ENCODE results near the gene EPHB3. TPM values are rescaled to one million over a fixed set of nuclear protein-coding genes. Genes with fewer than 3 reads are reported as not detected.

The EPHB3 gene
- total RNA-seq, 2 donors from 2014 or later = 0.11 TPM; not detected in 1

DNA sequence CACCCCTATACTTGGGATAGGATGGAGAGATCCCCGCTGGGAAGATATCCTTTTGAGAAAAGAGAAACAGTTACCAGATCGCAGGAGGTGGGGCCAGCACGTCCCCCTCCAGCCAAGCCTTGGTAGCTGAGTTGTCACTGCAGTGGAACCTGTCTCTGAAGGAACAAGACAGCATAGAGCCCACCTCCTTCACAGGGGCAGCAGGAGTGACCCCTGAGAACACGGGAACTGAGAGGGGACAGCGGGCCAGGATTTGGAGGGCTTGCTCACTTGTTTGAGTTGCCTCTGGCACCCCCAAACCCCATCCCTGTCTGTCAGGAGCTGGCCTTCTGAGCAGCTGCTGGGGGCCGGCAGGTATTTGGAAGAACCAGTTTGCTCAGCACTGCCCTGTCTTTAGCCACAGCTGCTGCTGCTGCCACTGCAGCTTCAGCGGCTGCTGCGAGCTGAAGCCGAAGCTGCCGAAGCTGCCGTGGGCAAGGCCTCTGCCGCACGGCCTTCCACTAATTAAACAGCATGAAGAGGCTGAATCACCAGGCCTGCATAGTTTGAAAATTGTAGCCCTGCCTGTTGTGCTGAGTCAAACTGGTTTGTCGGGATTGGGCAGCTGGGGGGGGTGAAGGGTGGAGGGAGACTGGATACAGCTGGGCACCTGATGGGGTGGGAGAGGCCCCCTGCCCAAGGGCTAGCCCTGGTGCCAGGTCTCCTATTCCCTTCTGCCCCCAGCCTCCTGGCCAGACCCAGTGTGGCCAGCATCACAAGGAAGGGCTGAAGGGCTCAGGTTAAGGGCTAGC, 4.0 kb downstream of the EPHB3 start:
- Mint-ChIP-seq H3K27ac (no peak overlapping the region), H3K9me3 (no peaks in the 10 kb centered on the region), H3K4me1 (peaks cover 6% of the 10 kb centered on the region), H3K27me3 (peaks cover 16% of the 10 kb centered on the region), H3K4me3 (no peak overlapping the region), H3K36me3 (ENCODE audit: low read depth) (no peaks in the 10 kb centered on the region)
- ATAC-seq (replicated peaks) = no peak

- no peaks in the 10 kb centered on the region for H3K9me3 Mint-ChIP-seq
- no peak for ATAC-seq (replicated peaks)
- H3K27ac Mint-ChIP-seq = no peak overlapping the region
- no peaks in the 10 kb centered on the region for H3K36me3 Mint-ChIP-seq (ENCODE audit: low read depth)
- H3K27me3 Mint-ChIP-seq = peaks cover 17% of the 10 kb centered on the region
- no peaks in the 10 kb centered on the region for H3K4me1 Mint-ChIP-seq
- no peak overlapping the region for H3K4me3 Mint-ChIP-seq
These were observed 5.1 kb downstream of the EPHB3 start for GRCh38 chr3:184566441-184567414.

DNA sequence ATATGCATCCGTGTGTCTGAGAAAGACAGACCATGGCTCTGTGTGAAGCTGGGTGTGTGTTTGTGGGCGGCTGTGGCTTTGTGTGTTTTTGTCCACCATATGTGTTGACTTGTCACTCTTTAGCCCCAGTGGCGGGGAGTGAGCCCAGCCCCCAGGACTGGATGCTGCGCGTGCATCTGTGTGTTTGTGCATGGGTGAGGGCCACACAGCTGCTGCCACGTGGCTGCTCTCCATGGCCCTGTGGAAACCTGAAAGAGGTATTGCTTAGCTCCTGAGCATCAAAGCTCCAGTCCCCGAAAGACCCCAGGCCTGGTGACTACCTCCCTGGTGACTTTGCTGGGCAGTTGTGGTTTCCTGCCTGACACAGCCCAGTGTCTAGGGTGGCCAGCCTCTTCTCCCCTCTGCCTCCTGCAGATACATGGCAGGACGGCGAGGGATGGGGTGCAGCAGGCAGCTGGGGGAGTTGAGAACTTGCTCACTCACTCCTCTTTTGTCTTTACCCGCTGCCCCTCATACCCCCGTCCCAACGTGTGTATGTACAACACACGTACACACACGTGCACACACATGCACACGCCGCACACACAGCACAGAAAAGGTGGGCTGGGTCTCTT, 6.5 kb downstream of the EPHB3 start:
- H3K36me3 Mint-ChIP-seq (ENCODE audit: low read depth) = no peaks in the 10 kb centered on the region
- peaks cover 18% of the 10 kb centered on the region for H3K27me3 Mint-ChIP-seq
- H3K9me3 Mint-ChIP-seq = no peaks in the 10 kb centered on the region
- H3K27ac Mint-ChIP-seq = no peak overlapping the region
- no peaks in the 10 kb centered on the region for H3K4me1 Mint-ChIP-seq
- H3K4me3 Mint-ChIP-seq = peak overlapping the region; percentile 37
- no peak for ATAC-seq (replicated peaks)

- H3K27me3 Mint-ChIP-seq = peaks cover 18% of the 10 kb centered on the region
- H3K4me3 Mint-ChIP-seq = peak overlapping the region; percentile 37
- no peak overlapping the region for H3K27ac Mint-ChIP-seq
- H3K9me3 Mint-ChIP-seq = no peaks in the 10 kb centered on the region
- no peak for ATAC-seq (replicated peaks)
- H3K36me3 Mint-ChIP-seq (ENCODE audit: low read depth) = no peaks in the 10 kb centered on the region
- no peaks in the 10 kb centered on the region for H3K4me1 Mint-ChIP-seq
These were observed 7.0 kb downstream of the EPHB3 start for GRCh38 chr3:184568560-184568923.

DNA sequence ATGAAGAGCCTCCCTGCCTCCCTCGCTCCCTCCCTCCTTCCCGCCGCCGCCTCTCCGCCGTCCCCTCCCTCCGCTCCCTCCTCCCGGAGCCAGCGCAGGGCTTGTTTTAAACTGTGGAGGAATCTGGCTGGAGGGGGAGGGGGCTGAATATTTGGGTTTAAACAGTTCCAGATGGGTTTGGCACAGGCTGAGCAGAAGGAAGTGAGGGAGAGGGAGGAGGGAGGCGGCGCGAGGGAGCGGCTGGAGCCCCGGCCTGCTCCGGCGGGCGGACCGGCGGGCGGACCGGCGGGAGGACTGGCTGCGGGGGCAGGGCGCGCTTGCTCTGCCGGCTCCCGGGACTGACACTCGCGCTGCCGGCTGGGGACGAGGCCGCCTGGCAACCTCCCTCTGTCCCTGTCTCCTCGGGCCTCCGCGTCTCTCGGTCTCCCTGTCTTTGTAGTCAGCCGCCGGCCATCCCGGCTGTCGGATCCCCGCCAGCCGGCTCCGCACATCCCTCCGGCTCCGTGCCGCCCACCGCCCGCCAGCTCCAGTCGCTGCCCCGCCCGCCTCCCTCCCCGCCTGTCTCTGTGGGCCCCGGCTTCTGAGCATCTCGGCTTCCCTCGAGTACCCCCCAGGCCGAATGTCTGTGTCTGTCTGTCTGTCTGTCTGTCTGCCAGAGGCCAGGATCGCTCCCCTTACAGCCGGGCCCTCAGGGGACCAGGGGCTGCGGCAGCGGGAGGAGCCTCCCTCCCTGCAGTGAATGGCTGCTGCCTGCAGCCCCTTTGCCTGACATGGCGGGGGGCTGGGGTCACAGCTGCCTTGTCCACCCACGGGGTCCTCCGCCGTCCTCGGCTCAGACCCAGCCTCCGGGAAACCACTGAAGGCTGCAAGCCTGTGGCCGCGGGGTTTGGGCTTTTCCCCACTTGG, 7.6 kb downstream of the EPHB3 start:
- Mint-ChIP-seq H3K36me3 (ENCODE audit: low read depth) (no peaks in the 10 kb centered on the region), H3K27me3 (peaks cover 18% of the 10 kb centered on the region), H3K9me3 (no peaks in the 10 kb centered on the region), H3K4me3 (peak overlapping the region; percentile 37), H3K4me1 (no peaks in the 10 kb centered on the region), H3K27ac (no peak overlapping the region)
- ATAC-seq (replicated peaks) = peak; percentile 46

- no peaks in the 10 kb centered on the region for H3K36me3 Mint-ChIP-seq (ENCODE audit: low read depth)
These were observed 8.4 kb downstream of the EPHB3 start for GRCh38 chr3:184570035-184570434.

DNA sequence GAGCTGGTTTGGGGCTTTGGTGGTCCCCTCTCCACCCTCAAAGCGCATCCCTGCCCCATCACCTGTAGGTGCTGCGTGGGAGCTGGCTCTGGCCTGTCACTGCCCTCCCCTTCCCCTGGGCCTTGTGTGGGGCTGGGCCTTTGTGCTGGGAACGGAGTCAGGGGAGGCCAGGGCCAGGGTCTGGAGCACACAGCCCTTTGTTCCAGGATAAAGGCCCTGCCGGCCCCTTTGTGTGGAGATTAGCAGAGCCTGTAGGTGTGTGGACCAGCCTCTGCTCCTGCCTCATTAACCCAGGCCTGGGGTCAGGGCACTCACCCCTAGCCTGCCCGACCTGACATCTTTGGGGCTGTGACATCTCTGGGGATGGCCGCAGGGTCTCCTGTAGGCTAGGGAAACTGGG, 8.9 kb downstream of the EPHB3 start:
- Mint-ChIP-seq H3K36me3 (ENCODE audit: low read depth) (no peaks in the 10 kb centered on the region), H3K4me1 (no peaks in the 10 kb centered on the region), H3K4me3 (no peak overlapping the region), H3K27ac (no peak overlapping the region), H3K27me3 (peaks cover 18% of the 10 kb centered on the region), H3K9me3 (no peaks in the 10 kb centered on the region)
- ATAC-seq (replicated peaks) = no peak

More at GRCh38 chr3:184570035-184570434, 8.4 kb downstream of the EPHB3 start:
- H3K4me3 Mint-ChIP-seq = no peak overlapping the region
- H3K4me1 Mint-ChIP-seq = no peaks in the 10 kb centered on the region
- H3K27me3 Mint-ChIP-seq = peaks cover 18% of the 10 kb centered on the region
- ATAC-seq (replicated peaks) = no peak
- no peaks in the 10 kb centered on the region for H3K9me3 Mint-ChIP-seq
- H3K27ac Mint-ChIP-seq = no peak overlapping the region

DNA sequence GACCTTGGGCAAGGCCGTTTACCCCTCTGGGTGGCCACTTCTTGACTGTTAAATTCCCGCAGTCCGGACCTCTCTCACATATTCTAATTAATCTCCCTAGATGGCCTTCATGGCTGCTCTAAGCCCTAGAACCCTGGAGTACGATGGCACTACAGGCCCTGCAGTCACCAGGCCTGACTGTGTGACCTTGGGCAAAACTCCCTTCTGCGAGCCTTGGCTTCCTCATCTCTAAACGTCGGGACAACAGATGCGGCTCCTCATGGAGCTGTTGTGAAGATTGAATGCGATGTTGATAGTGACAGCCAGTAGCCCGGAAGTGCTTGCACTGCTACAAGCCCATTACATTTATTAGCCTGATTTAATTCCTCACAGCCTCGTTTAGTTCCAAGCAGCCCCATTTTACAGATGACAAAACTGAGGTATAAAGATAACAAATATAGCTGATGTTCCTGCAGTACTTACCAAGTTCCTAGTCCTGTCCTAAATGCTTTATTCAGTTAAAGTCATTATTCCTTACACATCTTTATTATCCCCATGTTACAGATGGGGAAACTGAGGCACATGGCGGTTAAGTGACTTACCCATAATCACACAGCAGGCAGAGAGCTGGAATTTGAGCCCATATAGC, 10.3 kb downstream of the EPHB3 start:
- Mint-ChIP-seq H3K9me3 (no peaks in the 10 kb centered on the region), H3K27me3 (peaks cover 18% of the 10 kb centered on the region), H3K27ac (no peak overlapping the region), H3K4me1 (no peaks in the 10 kb centered on the region), H3K36me3 (ENCODE audit: low read depth) (no peaks in the 10 kb centered on the region), H3K4me3 (no peak overlapping the region)
- no peak for ATAC-seq (replicated peaks)

DNA sequence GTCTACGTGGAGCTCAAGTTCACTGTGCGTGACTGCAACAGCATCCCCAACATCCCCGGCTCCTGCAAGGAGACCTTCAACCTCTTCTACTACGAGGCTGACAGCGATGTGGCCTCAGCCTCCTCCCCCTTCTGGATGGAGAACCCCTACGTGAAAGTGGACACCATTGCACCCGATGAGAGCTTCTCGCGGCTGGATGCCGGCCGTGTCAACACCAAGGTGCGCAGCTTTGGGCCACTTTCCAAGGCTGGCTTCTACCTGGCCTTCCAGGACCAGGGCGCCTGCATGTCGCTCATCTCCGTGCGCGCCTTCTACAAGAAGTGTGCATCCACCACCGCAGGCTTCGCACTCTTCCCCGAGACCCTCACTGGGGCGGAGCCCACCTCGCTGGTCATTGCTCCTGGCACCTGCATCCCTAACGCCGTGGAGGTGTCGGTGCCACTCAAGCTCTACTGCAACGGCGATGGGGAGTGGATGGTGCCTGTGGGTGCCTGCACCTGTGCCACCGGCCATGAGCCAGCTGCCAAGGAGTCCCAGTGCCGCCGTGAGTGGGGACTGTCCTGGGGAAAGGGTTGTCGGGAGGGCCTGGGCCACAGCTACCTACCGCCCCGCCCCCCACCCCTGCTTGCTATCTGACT, 11.2 kb downstream of the EPHB3 start:
- Mint-ChIP-seq H3K4me1 (no peaks in the 10 kb centered on the region), H3K27ac (no peak overlapping the region), H3K9me3 (no peaks in the 10 kb centered on the region), H3K27me3 (peaks cover 13% of the 10 kb centered on the region), H3K36me3 (ENCODE audit: low read depth) (no peaks in the 10 kb centered on the region), H3K4me3 (no peak overlapping the region)
- no peak for ATAC-seq (replicated peaks)

GRCh38 chr3:184574515-184575417, 13.2 kb downstream of the EPHB3 start:
- H3K4me3 Mint-ChIP-seq = no peak overlapping the region
- no peaks in the 10 kb centered on the region for H3K36me3 Mint-ChIP-seq (ENCODE audit: low read depth)
- H3K4me1 Mint-ChIP-seq = no peaks in the 10 kb centered on the region
- H3K9me3 Mint-ChIP-seq = no peaks in the 10 kb centered on the region
- H3K27me3 Mint-ChIP-seq = peaks cover 20% of the 10 kb centered on the region
- no peak overlapping the region for H3K27ac Mint-ChIP-seq
- no peak for ATAC-seq (replicated peaks)

DNA sequence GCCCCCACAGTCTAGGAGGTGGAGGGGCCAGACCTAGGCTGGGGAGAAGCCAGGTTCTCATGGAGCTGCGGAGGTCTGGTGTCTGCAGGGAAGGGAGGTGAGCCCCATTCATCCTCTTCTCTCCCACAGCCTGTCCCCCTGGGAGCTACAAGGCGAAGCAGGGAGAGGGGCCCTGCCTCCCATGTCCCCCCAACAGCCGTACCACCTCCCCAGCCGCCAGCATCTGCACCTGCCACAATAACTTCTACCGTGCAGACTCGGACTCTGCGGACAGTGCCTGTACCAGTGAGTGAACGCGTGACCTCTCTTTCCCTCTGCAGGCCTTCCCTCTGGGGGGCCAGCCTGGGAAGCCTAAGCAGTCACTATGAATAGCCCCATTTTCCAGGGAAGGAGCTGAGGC, 14.1 kb downstream of the EPHB3 start:
- peaks cover 19% of the 10 kb centered on the region for H3K27me3 Mint-ChIP-seq
- ATAC-seq (replicated peaks) = no peak
- no peaks in the 10 kb centered on the region for H3K36me3 Mint-ChIP-seq (ENCODE audit: low read depth)
- no peak overlapping the region for H3K27ac Mint-ChIP-seq
- H3K9me3 Mint-ChIP-seq = no peaks in the 10 kb centered on the region
- no peak overlapping the region for H3K4me3 Mint-ChIP-seq
- no peaks in the 10 kb centered on the region for H3K4me1 Mint-ChIP-seq

DNA sequence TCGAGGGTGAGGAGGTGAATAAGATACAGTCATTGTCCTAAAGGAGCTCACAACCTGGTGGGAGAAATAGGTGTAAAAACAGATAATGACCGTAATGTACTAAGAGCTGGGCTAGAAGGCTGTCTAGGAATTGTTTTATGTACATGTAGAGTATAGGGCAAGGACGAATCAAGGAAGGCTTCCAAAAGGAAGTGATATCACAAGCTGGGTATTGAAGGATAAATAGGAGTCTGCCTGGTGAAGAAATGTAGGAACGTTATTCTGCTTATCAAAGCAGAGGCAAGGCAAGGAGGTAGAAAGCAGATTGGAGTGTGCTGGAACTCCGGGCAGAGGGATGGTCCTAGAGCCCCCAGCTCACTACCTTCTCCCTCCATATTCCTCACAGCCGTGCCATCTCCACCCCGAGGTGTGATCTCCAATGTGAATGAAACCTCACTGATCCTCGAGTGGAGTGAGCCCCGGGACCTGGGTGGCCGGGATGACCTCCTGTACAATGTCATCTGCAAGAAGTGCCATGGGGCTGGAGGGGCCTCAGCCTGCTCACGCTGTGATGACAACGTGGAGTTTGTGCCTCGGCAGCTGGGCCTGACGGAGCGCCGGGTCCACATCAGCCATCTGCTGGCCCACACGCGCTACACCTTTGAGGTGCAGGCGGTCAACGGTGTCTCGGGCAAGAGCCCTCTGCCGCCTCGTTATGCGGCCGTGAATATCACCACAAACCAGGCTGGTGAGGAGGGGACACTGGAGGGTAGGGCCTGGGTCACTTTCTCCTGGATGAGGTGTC, 15.1 kb downstream of the EPHB3 start:
- no peak for ATAC-seq (replicated peaks)
- H3K27ac Mint-ChIP-seq = no peak overlapping the region
- no peaks in the 10 kb centered on the region for H3K9me3 Mint-ChIP-seq
- no peaks in the 10 kb centered on the region for H3K4me1 Mint-ChIP-seq
- H3K4me3 Mint-ChIP-seq = no peak overlapping the region
- H3K27me3 Mint-ChIP-seq = peaks cover 13% of the 10 kb centered on the region
- H3K36me3 Mint-ChIP-seq (ENCODE audit: low read depth) = no peaks in the 10 kb centered on the region

Data from activated T-helper 17 cell treated with anti-CD3 and anti-CD28 coated beads, Interleukin-2, amount 50 U/mL, for 72 hours (primary cell).